ENCODE results near the gene PTPRK. TPM values are rescaled to one million over a fixed set of nuclear protein-coding genes. Genes with fewer than 3 reads are reported as not detected.

PTPRK gene
- total RNA-seq, 1 experiment from 2014 or later: 94.4 TPM

- BruUV-seq (replicated peaks): no TSS peak
- no peaks in the 10 kb centered on the region for H3K4me1 Mint-ChIP-seq (ENCODE audit: low read depth, unreplicated experiment)
- H3K27me3 Mint-ChIP-seq (ENCODE audit: insufficient read depth, unreplicated experiment): no peaks in the 10 kb centered on the region
- DNase-seq: no peak
- peaks cover 29% of the 10 kb centered on the region for H3K36me3 Mint-ChIP-seq (ENCODE audit: insufficient read depth, unreplicated experiment)
- ChIA-PET CTCF (no interaction called here), POLR2A (no interaction called here)
- no peak overlapping the region for H3K4me3 ChIP-seq (ENCODE audit: low read depth, low read length)
- H3K9me3 Mint-ChIP-seq (ENCODE audit: unreplicated experiment): peaks cover 9% of the 10 kb centered on the region
- no peaks in the 10 kb centered on the region for H3K4me1 ChIP-seq
- no peak overlapping the region for H3K4me3 Mint-ChIP-seq (ENCODE audit: unreplicated experiment)
- H3K27me3 ChIP-seq (replicated peaks; ENCODE audit: control insufficient read depth, insufficient read depth, low read length): no peaks in the 10 kb centered on the region
- no peaks in the 10 kb centered on the region for H3K9me3 ChIP-seq
- no peaks in the 10 kb centered on the region for H3K36me3 ChIP-seq (ENCODE audit: control insufficient read depth, insufficient read depth, low read length)
- TF ChIP-seq, protein P1, sequence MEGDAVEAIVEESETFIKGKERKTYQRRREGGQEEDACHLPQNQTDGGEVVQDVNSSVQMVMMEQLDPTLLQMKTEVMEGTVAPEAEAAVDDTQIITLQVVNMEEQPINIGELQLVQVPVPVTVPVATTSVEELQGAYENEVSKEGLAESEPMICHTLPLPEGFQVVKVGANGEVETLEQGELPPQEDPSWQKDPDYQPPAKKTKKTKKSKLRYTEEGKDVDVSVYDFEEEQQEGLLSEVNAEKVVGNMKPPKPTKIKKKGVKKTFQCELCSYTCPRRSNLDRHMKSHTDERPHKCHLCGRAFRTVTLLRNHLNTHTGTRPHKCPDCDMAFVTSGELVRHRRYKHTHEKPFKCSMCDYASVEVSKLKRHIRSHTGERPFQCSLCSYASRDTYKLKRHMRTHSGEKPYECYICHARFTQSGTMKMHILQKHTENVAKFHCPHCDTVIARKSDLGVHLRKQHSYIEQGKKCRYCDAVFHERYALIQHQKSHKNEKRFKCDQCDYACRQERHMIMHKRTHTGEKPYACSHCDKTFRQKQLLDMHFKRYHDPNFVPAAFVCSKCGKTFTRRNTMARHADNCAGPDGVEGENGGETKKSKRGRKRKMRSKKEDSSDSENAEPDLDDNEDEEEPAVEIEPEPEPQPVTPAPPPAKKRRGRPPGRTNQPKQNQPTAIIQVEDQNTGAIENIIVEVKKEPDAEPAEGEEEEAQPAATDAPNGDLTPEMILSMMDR (IDR thresholded peaks at IDR 0.05; ENCODE audit: insufficient read depth in 1 of 2, low read depth in 1 of 2, low read length in 1 of 2, severe bottlenecking in 1 of 2, unreplicated experiment in 1 of 2): no peak
- H3K27ac Mint-ChIP-seq (ENCODE audit: unreplicated experiment): no peak overlapping the region
- intact Hi-C loops (cut with micrococcal nuclease; ENCODE audit: unreplicated experiment): no loop called here
Observed at GRCh38 chr6:128230267-128230989, 290.0 kb downstream of the PTPRK start.

DNA sequence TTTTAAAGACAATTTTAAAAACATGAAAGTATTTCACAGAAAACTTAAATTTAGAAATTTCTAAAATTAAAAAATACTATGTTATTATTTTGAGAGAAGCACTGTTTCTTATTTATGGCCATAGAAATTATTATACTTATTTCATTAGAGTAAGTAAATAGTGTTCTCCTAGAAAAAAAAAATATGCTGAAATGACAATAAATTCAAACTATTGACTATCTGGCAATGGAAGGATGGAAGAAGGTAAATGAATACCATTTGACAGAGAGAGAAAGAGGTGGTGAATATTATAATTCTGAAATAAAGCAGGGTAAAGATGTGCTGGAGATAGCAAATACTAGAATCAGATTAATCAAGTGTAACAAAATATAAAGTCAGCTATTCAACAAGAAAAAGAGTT is 294.8 kb downstream of the PTPRK start:
- no peaks in the 10 kb centered on the region for H3K9me3 Mint-ChIP-seq (ENCODE audit: unreplicated experiment)
- DNase-seq: no peak
- no peaks in the 10 kb centered on the region for H3K27me3 Mint-ChIP-seq (ENCODE audit: insufficient read depth, unreplicated experiment)
- ChIA-PET POLR2A (no interaction called here), CTCF (no interaction called here)
- Histone ChIP-seq H3K4me3 (ENCODE audit: low read depth, low read length) (no peak overlapping the region), H3K27me3 (replicated peaks; ENCODE audit: control insufficient read depth, insufficient read depth, low read length) (no peaks in the 10 kb centered on the region), H3K9me3 (no peaks in the 10 kb centered on the region), H3K36me3 (ENCODE audit: control insufficient read depth, insufficient read depth, low read length) (no peaks in the 10 kb centered on the region), H3K4me1 (peaks cover 17% of the 10 kb centered on the region)
- TF ChIP-seq, protein P1 (IDR thresholded peaks at IDR 0.05; ENCODE audit: insufficient read depth in 1 of 2, low read depth in 1 of 2, low read length in 1 of 2, severe bottlenecking in 1 of 2, unreplicated experiment in 1 of 2): no peak
- H3K36me3 Mint-ChIP-seq (ENCODE audit: insufficient read depth, unreplicated experiment): peaks cover 32% of the 10 kb centered on the region
- H3K4me3 Mint-ChIP-seq (ENCODE audit: unreplicated experiment): no peak overlapping the region
- peaks cover 16% of the 10 kb centered on the region for H3K4me1 Mint-ChIP-seq (ENCODE audit: low read depth, unreplicated experiment)
- no peak overlapping the region for H3K27ac Mint-ChIP-seq (ENCODE audit: unreplicated experiment)
- intact Hi-C loops (cut with micrococcal nuclease; ENCODE audit: unreplicated experiment): no loop called here
- BruUV-seq (replicated peaks): no TSS peak

- intact Hi-C loops (cut with micrococcal nuclease; ENCODE audit: unreplicated experiment): no loop called here
- TF ChIP-seq, protein P1 (IDR thresholded peaks at IDR 0.05; ENCODE audit: insufficient read depth in 1 of 2, low read depth in 1 of 2, low read length in 1 of 2, severe bottlenecking in 1 of 2, unreplicated experiment in 1 of 2): no peak
- Histone ChIP-seq H3K27me3 (replicated peaks; ENCODE audit: control insufficient read depth, insufficient read depth, low read length) (no peaks in the 10 kb centered on the region), H3K9me3 (no peaks in the 10 kb centered on the region), H3K4me1 (peaks cover 2% of the 10 kb centered on the region), H3K4me3 (ENCODE audit: low read depth, low read length) (no peak overlapping the region), H3K36me3 (ENCODE audit: control insufficient read depth, insufficient read depth, low read length) (no peaks in the 10 kb centered on the region)
- peaks cover 11% of the 10 kb centered on the region for H3K36me3 Mint-ChIP-seq (ENCODE audit: insufficient read depth, unreplicated experiment)
- peaks cover 4% of the 10 kb centered on the region for H3K4me1 Mint-ChIP-seq (ENCODE audit: low read depth, unreplicated experiment)
- ChIA-PET POLR2A (no interaction called here), CTCF (no interaction called here)
- no TSS peak for BruUV-seq (replicated peaks)
- H3K9me3 Mint-ChIP-seq (ENCODE audit: unreplicated experiment): no peaks in the 10 kb centered on the region
- DNase-seq: no peak
- H3K27ac Mint-ChIP-seq (ENCODE audit: unreplicated experiment): no peak overlapping the region
- H3K27me3 Mint-ChIP-seq (ENCODE audit: insufficient read depth, unreplicated experiment): no peaks in the 10 kb centered on the region
- H3K4me3 Mint-ChIP-seq (ENCODE audit: unreplicated experiment): no peak overlapping the region
Observed at GRCh38 chr6:128216917-128217316, 303.5 kb downstream of the PTPRK start.

Measured in Caco-2 (cell line).